Trophoblast cell (in vitro differentiated cells and primary cell): ENCODE measurements around the gene MED12L.

Experiments used
- DNase-seq, 2 donors: peaks; one replicate each; pipeline ENCODE4 v3.0.0-alpha.2; 2016
- H2AFZ ChIP-seq: 2 replicates; pipeline ENCODE4 v1.6.1; 2013; ENCODE audit warnings: low read length, moderate library complexity, mild to moderate bottlenecking; ENCODE audit not compliant: insufficient read depth, poor library complexity
- H2AK5ac ChIP-seq: 2 replicates; pipeline ENCODE4 v1.6.1; 2013; ENCODE audit warnings: mild to moderate bottlenecking, low read length
- H2BK120ac ChIP-seq: 2 replicates; pipeline ENCODE4 v1.6.1; 2013; ENCODE audit warnings: low read length, mild to moderate bottlenecking, moderate library complexity; ENCODE audit not compliant: insufficient read depth, poor library complexity
- H2BK12ac ChIP-seq: 2 replicates; pipeline ENCODE4 v1.6.1; 2013; ENCODE audit warnings: mild to moderate bottlenecking, low read length, moderate library complexity
- H2BK5ac ChIP-seq: 2 replicates; pipeline ENCODE4 v1.6.1; 2013; ENCODE audit warnings: low read length, low read depth, moderate library complexity, mild to moderate bottlenecking; ENCODE audit not compliant: poor library complexity
- H3K14ac ChIP-seq: 2 replicates; pipeline ENCODE4 v1.6.1; 2013; ENCODE audit warnings: mild to moderate bottlenecking, low read length
- H3K18ac ChIP-seq: 2 replicates; pipeline ENCODE4 v1.6.1; 2013; ENCODE audit warnings: mild to moderate bottlenecking, low read length
- H3K23ac ChIP-seq: 2 replicates; pipeline ENCODE4 v1.6.1; 2013; ENCODE audit warnings: low read length
- H3K27ac ChIP-seq: 2 replicates; pipeline ENCODE4 v1.5.1; 2013; ENCODE audit warnings: low read depth, mild to moderate bottlenecking, inconsistent platforms, low read length, moderate library complexity
- H3K27me3 ChIP-seq: 2 replicates; pipeline ENCODE4 v1.6.1; 2013; ENCODE audit warnings: inconsistent platforms, mild to moderate bottlenecking, low read length, moderate library complexity; ENCODE audit not compliant: insufficient read depth
- H3K36me3 ChIP-seq, 2 experiments: 1 replicate in 1 of 2; 2 replicates in 1 of 2; pipeline ENCODE4 v1.6.1; 2013; ENCODE audit warnings: low read length in 2 of 2, mild to moderate bottlenecking in 2 of 2, moderate library complexity in 1 of 2; ENCODE audit not compliant: insufficient read depth in 2 of 2, control insufficient read depth in 1 of 2
- H3K4ac ChIP-seq: 2 replicates; pipeline ENCODE4 v1.6.1; 2013; ENCODE audit warnings: low read depth, mild to moderate bottlenecking, low read length, moderate library complexity
- H3K4me1 ChIP-seq, 2 experiments: 1 replicate in 1 of 2; 2 replicates in 1 of 2; pipeline ENCODE4 v1.6.1; 2013; ENCODE audit warnings: low read length in 2 of 2, mild to moderate bottlenecking in 2 of 2, moderate library complexity in 1 of 2; ENCODE audit not compliant: insufficient read depth in 2 of 2, control insufficient read depth in 1 of 2
- H3K4me2 ChIP-seq: 2 replicates; pipeline ENCODE4 v1.6.1; 2013; ENCODE audit warnings: inconsistent platforms, mild to moderate bottlenecking, low read length, moderate library complexity
- H3K4me3 ChIP-seq: 2 replicates; pipeline ENCODE4 v1.5.1; 2013; ENCODE audit warnings: mild to moderate bottlenecking, low read depth, low read length, inconsistent platforms
- H3K79me1 ChIP-seq: one replicate; pipeline ENCODE4 v1.6.1; 2013; ENCODE audit warnings: low read length
- H3K79me2 ChIP-seq: 2 replicates; pipeline ENCODE4 v1.6.1; 2013; ENCODE audit warnings: low read length, mild to moderate bottlenecking; ENCODE audit not compliant: control insufficient read depth, insufficient read depth, poor library complexity
- H3K9ac ChIP-seq: 2 replicates; pipeline ENCODE4 v1.6.1; 2013; ENCODE audit warnings: mild to moderate bottlenecking, low read length
- H3K9me3 ChIP-seq: 2 replicates; pipeline ENCODE4 v1.6.1; 2013; ENCODE audit warnings: low read depth, mild to moderate bottlenecking, control low read depth, inconsistent platforms, low read length; ENCODE audit not compliant: insufficient read depth
- H4K12ac ChIP-seq: 2 replicates; pipeline ENCODE4 v1.6.1; 2013; ENCODE audit warnings: low read depth, mild to moderate bottlenecking, low read length, moderate library complexity
- H4K8ac ChIP-seq: 2 replicates; pipeline ENCODE4 v1.6.1; 2013; ENCODE audit warnings: low read depth, mild to moderate bottlenecking, low read length, moderate library complexity
- H4K91ac ChIP-seq: one replicate; pipeline ENCODE4 v1.6.1; 2013; ENCODE audit warnings: low read depth, mild to moderate bottlenecking, low read length, moderate library complexity
- WGBS: extraction: QIAGEN DNeasy Blood & Tissue Kit; methylation state at CpG from one replicate; pipeline ENCODE4 v1.1.7; 2013; ENCODE audit warnings: missing lambda C conversion rate; ENCODE audit not compliant: insufficient read length, insufficient coverage; ENCODE audit errors: extremely low coverage; 5-methylcytosine and 5-hydroxymethylcytosine counted together

MED12L gene

GRCh38 chr3:151423091-151423490, 337.6 kb downstream of the MED12L start:
- H3K9me3 ChIP-seq: no peaks in the 10 kb centered on the region
- WGBS: no CpG with 5 or more reads among the region's 5 CpGs
- no peak overlapping the region for H3K14ac ChIP-seq
- no peaks in the 10 kb centered on the region for H3K79me2 ChIP-seq
- no peak overlapping the region for H2BK5ac ChIP-seq
- DNase-seq: no peak
- no peak overlapping the region for H3K23ac ChIP-seq
- peaks cover 6 to 14% of the 10 kb centered on the region in 2 experiments for H3K36me3 ChIP-seq
- no peak overlapping the region for H3K4me2 ChIP-seq
- H2AK5ac ChIP-seq: no peak overlapping the region
- H3K27ac ChIP-seq: no peak overlapping the region
- peaks cover 0 to 2% of the 10 kb centered on the region in 2 experiments for H3K4me1 ChIP-seq
- H3K4ac ChIP-seq: no peak overlapping the region
- H3K4me3 ChIP-seq: no peak overlapping the region
- no peak overlapping the region for H4K91ac ChIP-seq
- H4K8ac ChIP-seq: no peak overlapping the region
- H3K18ac ChIP-seq: no peak overlapping the region
- H3K9ac ChIP-seq: no peak overlapping the region
- H2AFZ ChIP-seq: no peak overlapping the region
- H2BK12ac ChIP-seq: no peak overlapping the region
- H3K79me1 ChIP-seq: no peaks in the 10 kb centered on the region
- H4K12ac ChIP-seq: no peak overlapping the region
- no peaks in the 10 kb centered on the region for H3K27me3 ChIP-seq
- H2BK120ac ChIP-seq: no peak overlapping the region

GRCh38 chr3:151425627-151426340, 340.3 kb downstream of the MED12L start:
- Histone ChIP-seq H3K9ac (no peak overlapping the region), H2BK12ac (no peak overlapping the region), H3K4me3 (no peak overlapping the region), H3K27me3 (no peaks in the 10 kb centered on the region), H3K27ac (no peak overlapping the region), H3K23ac (no peak overlapping the region), H3K79me1 (no peaks in the 10 kb centered on the region), H4K91ac (no peak overlapping the region), H3K14ac (no peak overlapping the region), H3K4me2 (no peak overlapping the region), H2AFZ (no peak overlapping the region), H3K4ac (no peak overlapping the region), H3K36me3 (peaks cover 10 to 17% of the 10 kb centered on the region in 2 experiments), H3K4me1 (peaks cover 0 to 2% of the 10 kb centered on the region in 2 experiments), H3K18ac (no peak overlapping the region), H2BK120ac (no peak overlapping the region), H3K79me2 (no peaks in the 10 kb centered on the region), H4K8ac (no peak overlapping the region), H2AK5ac (no peak overlapping the region), H4K12ac (no peak overlapping the region), H2BK5ac (no peak overlapping the region), H3K9me3 (no peaks in the 10 kb centered on the region)
- 100% methylated on average over 1 of the region's 4 CpGs for WGBS
- no peak for DNase-seq

GRCh38 chr3:151426341-151426657, 340.8 kb downstream of the MED12L start:
- Histone ChIP-seq H4K91ac (no peak overlapping the region), H3K27ac (no peak overlapping the region), H3K27me3 (no peaks in the 10 kb centered on the region), H2AK5ac (no peak overlapping the region), H3K79me2 (no peaks in the 10 kb centered on the region), H3K9ac (no peak overlapping the region), H3K4ac (no peak overlapping the region), H3K14ac (no peak overlapping the region), H3K4me3 (no peak overlapping the region), H3K36me3 (peaks cover 8 to 15% of the 10 kb centered on the region in 2 experiments), H4K12ac (no peak overlapping the region), H2AFZ (no peak overlapping the region), H3K18ac (no peak overlapping the region), H3K79me1 (no peaks in the 10 kb centered on the region), H3K4me1 (peaks cover 0 to 2% of the 10 kb centered on the region in 2 experiments), H3K9me3 (no peaks in the 10 kb centered on the region), H3K4me2 (no peak overlapping the region), H2BK5ac (no peak overlapping the region), H2BK120ac (no peak overlapping the region), H2BK12ac (no peak overlapping the region), H3K23ac (no peak overlapping the region), H4K8ac (no peak overlapping the region)
- no peak for DNase-seq

- H3K79me2 ChIP-seq: no peaks in the 10 kb centered on the region
- H4K12ac ChIP-seq: no peak overlapping the region
- no peak overlapping the region for H3K4me3 ChIP-seq
- no peaks in the 10 kb centered on the region for H3K27me3 ChIP-seq
- H3K27ac ChIP-seq: no peak overlapping the region
- no peak overlapping the region for H3K18ac ChIP-seq
- H3K79me1 ChIP-seq: no peaks in the 10 kb centered on the region
- no peak overlapping the region for H3K14ac ChIP-seq
- peaks cover 0 to 2% of the 10 kb centered on the region in 2 experiments for H3K4me1 ChIP-seq
- H3K4me2 ChIP-seq: no peak overlapping the region
- no peak overlapping the region for H3K4ac ChIP-seq
- no peak overlapping the region for H2AK5ac ChIP-seq
- no CpG with 5 or more reads among the region's 2 CpGs for WGBS
- H2BK12ac ChIP-seq: no peak overlapping the region
- DNase-seq: no peak
- H2BK120ac ChIP-seq: no peak overlapping the region
- H4K91ac ChIP-seq: no peak overlapping the region
- no peaks in the 10 kb centered on the region for H3K9me3 ChIP-seq
- H3K23ac ChIP-seq: no peak overlapping the region
- H4K8ac ChIP-seq: no peak overlapping the region
- no peak overlapping the region for H2BK5ac ChIP-seq
- H3K9ac ChIP-seq: no peak overlapping the region
- H3K36me3 ChIP-seq: peaks cover 8 to 16% of the 10 kb centered on the region in 2 experiments
- H2AFZ ChIP-seq: no peak overlapping the region
Measured at GRCh38 chr3:151428386-151428785, 342.9 kb downstream of the MED12L start.
